MCF 10A (cell line): ENCODE measurements around the gene FNBP1. TPM values are rescaled to one million over a fixed set of nuclear protein-coding genes. Genes with fewer than 3 reads are reported as not detected.
"Not testable (repeated sequence)": the region's sequence is repeated elsewhere in the genome, so short reads cannot be mapped to it uniquely, and the experiment has no call there.

ENCODE experiments used
- BruUV-seq: library from RNA; stranded (reverse); fragments of 400-500 nt; replicated peaks from 2 replicates; lab custom pipeline; 2021; lab: Mats Ljungman, UMichigan
- CTCF ChIA-PET: fragments of 300-600 bp; sonication (Branson Sonifier 250); formaldehyde crosslinking; extraction: SDS; loops from one replicate; lab custom pipeline; 2021; ENCODE audit warnings: antibody characterized with exemption, inconsistent platforms; lab: Yijun Ruan, JAX
- POLR2A ChIA-PET: fragments of 300-600, 350-650 bp; sonication (Branson Sonifier 250); formaldehyde crosslinking; extraction: SDS; loops from one replicate; lab custom pipeline; 2020; ENCODE audit warnings: antibody characterized with exemption, inconsistent platforms; lab: Yijun Ruan, JAX
- DNase-seq: peaks from one replicate; pipeline ENCODE4 v3.0.0-alpha.2; 2018; ENCODE audit not compliant: unreplicated experiment
- H3K27ac Mint-ChIP-seq: one replicate; pipeline ENCODE4 v1.8.0; 2022; ENCODE audit warnings: mild to moderate bottlenecking, low read depth, mixed read lengths; ENCODE audit not compliant: unreplicated experiment
- H3K27me3 Mint-ChIP-seq: one replicate; pipeline ENCODE4 v1.8.0; 2022; ENCODE audit warnings: mixed read lengths; ENCODE audit not compliant: insufficient read depth, unreplicated experiment
- H3K36me3 Mint-ChIP-seq: one replicate; pipeline ENCODE4 v1.8.0; 2022; ENCODE audit warnings: mild to moderate bottlenecking, moderate library complexity, mixed read lengths; ENCODE audit not compliant: insufficient read depth, unreplicated experiment
- H3K4me1 Mint-ChIP-seq: one replicate; pipeline ENCODE4 v1.8.0; 2022; ENCODE audit warnings: mixed read lengths; ENCODE audit not compliant: insufficient read depth, unreplicated experiment
- H3K4me3 Mint-ChIP-seq: one replicate; pipeline ENCODE4 v1.8.0; 2022; ENCODE audit warnings: mild to moderate bottlenecking, moderate library complexity, mixed read lengths; ENCODE audit not compliant: unreplicated experiment
- H3K9me3 Mint-ChIP-seq: one replicate; pipeline ENCODE4 v1.8.0; 2022; ENCODE audit warnings: mixed read lengths; ENCODE audit not compliant: unreplicated experiment
- CTCF ChIP-seq: fragments of 200-600 bp; IDR thresholded peaks from one replicate; pipeline ENCODE4 v1.8.0; 2022; ENCODE audit warnings: antibody characterized with exemption, mild to moderate bottlenecking; ENCODE audit not compliant: unreplicated experiment
- intact Hi-C: fragments of 100-400 bp; cut with micrococcal nuclease; formaldehyde crosslinking; loops from 2 replicates; pipeline ENCODE4 v1.14.1; 2022
- total RNA-seq: library from RNA; stranded (reverse); gene quantifications from 2 replicates; pipeline ENCODE4 v1.2.3, GENCODE V29; 2022

The FNBP1 gene
- total RNA-seq, 1 experiment from 2014 or later = 24.4 TPM

- Mint-ChIP-seq H3K9me3 (no peaks in the 10 kb centered on the region), H3K27me3 (no peaks in the 10 kb centered on the region), H3K4me3 (no peak overlapping the region), H3K27ac (no peak overlapping the region), H3K36me3 (peaks cover 10% of the 10 kb centered on the region), H3K4me1 (peaks cover 28% of the 10 kb centered on the region)
- BruUV-seq = no TSS peak
- intact Hi-C loops = no loop called here
- ChIA-PET POLR2A (interaction anchor here (1.0 kb wide), 1 partner anchor 10 kb away, joined by 5 read pairs; no protein-coding TSS in a partner anchor), CTCF (no interaction called here)
- DNase-seq = no peak
- TF ChIP-seq CTCF = no peak
Measured at GRCh38 chr9:129989362-129989708, 53.7 kb downstream of the FNBP1 start.

- intact Hi-C loops = no loop called here
- peaks cover 32% of the 10 kb centered on the region for H3K4me1 Mint-ChIP-seq
- CTCF ChIA-PET = interaction anchor here (0.5 kb wide), 1 partner anchor 11 kb away, joined by 3 read pairs; no protein-coding TSS in a partner anchor
- no peak overlapping the region for H3K27ac Mint-ChIP-seq
- no peak for DNase-seq
- peaks cover 10% of the 10 kb centered on the region for H3K36me3 Mint-ChIP-seq
- POLR2A ChIA-PET = interaction anchor here (1.1 kb wide), 1 partner anchor 20 kb away, joined by 3 read pairs; no protein-coding TSS in a partner anchor
- H3K9me3 Mint-ChIP-seq = no peaks in the 10 kb centered on the region
- H3K27me3 Mint-ChIP-seq = no peaks in the 10 kb centered on the region
- no TSS peak for BruUV-seq
- TF ChIP-seq CTCF = no peak
- no peak overlapping the region for H3K4me3 Mint-ChIP-seq
Measured at GRCh38 chr9:129988607-129989361, 54.2 kb downstream of the FNBP1 start.

- ChIA-PET CTCF (no interaction called here), POLR2A (interaction anchor here (0.6 to 1.1 kb wide), 3 partner anchors 19 to 971 kb away, joined by 3 read pairs; no protein-coding TSS in a partner anchor)
- no peak overlapping the region for H3K4me3 Mint-ChIP-seq
- BruUV-seq = no TSS peak
- no peak for TF ChIP-seq CTCF
- no peak for DNase-seq
- no peaks in the 10 kb centered on the region for H3K27me3 Mint-ChIP-seq
- H3K4me1 Mint-ChIP-seq = peaks cover 33% of the 10 kb centered on the region
- no peak overlapping the region for H3K27ac Mint-ChIP-seq
- intact Hi-C loops = no loop called here
- peaks cover 10% of the 10 kb centered on the region for H3K36me3 Mint-ChIP-seq
- no peaks in the 10 kb centered on the region for H3K9me3 Mint-ChIP-seq
Measured at GRCh38 chr9:129987941-129988340, 55.0 kb downstream of the FNBP1 start.

- intact Hi-C loops = no loop called here
- H3K4me1 Mint-ChIP-seq = peaks cover 31% of the 10 kb centered on the region
- BruUV-seq = no TSS peak
- POLR2A ChIA-PET = interaction anchor here (0.6 kb wide), 1 partner anchor 56 kb away, joined by 5 read pairs; the partner anchor contains the start of gene FNBP1
- no peaks in the 10 kb centered on the region for H3K27me3 Mint-ChIP-seq
- peaks cover 10% of the 10 kb centered on the region for H3K36me3 Mint-ChIP-seq
- no peak for TF ChIP-seq CTCF
- H3K9me3 Mint-ChIP-seq = no peaks in the 10 kb centered on the region
- CTCF ChIA-PET = no interaction called here
- DNase-seq = no peak
- H3K27ac Mint-ChIP-seq = no peak overlapping the region
- no peak overlapping the region for H3K4me3 Mint-ChIP-seq
Measured at GRCh38 chr9:129987047-129987446, 55.9 kb downstream of the FNBP1 start.

GRCh38 chr9:129984589-129984988 is 58.4 kb downstream of the FNBP1 start:
- CTCF ChIA-PET, intact Hi-C loops, H3K9me3 Mint-ChIP-seq, DNase-seq, H3K4me3 Mint-ChIP-seq, BruUV-seq, H3K36me3 Mint-ChIP-seq, H3K27me3 Mint-ChIP-seq: not testable (repeated sequence)
- POLR2A ChIA-PET = interaction anchor here (1.0 kb wide), 1 partner anchor 11 kb away, joined by 3 read pairs; no protein-coding TSS in a partner anchor
- Mint-ChIP-seq H3K27ac (peak overlapping the region; percentile 88), H3K4me1 (peaks cover 14% of the 10 kb centered on the region)
